ENCODE data around the gene SLC34A3.
A peak's percentile ranks its signal among the peaks of the same experiment; 100 is the strongest.

The SLC34A3 gene

DNA sequence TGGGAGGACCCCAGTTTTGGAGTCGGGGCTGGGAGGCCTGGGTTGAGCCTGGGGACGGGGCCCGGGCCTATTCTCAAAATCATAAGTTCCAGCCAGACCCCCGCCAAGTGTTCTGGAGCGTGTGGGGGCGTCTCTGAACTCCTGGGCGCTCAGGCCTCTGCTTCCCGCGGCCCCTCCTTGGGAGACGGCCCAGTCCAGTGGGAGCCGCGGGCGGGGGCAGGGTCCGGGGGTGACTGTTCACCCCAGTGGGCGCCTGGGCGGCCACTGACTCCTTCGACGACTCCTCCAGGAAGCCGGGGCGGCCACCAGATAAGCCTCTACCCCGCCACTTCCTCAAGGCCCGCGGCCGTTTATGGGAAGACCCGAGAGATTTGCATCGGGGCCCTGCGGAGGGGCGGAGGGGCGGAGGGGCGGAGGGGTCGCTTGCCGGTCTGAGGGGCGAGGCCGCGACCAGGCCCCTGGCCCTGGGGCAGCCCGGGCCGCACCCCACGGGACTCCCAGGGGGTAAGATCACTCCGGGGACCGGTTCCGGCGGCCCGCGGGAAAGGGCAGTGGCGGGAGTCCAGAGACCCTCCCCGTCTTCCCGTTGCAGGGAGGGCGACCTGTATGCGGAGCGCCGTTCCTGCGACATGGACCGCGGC lies 47.5 kb downstream of the SLC34A3 start:
- peak; percentile 31 for DNase-seq

DNA sequence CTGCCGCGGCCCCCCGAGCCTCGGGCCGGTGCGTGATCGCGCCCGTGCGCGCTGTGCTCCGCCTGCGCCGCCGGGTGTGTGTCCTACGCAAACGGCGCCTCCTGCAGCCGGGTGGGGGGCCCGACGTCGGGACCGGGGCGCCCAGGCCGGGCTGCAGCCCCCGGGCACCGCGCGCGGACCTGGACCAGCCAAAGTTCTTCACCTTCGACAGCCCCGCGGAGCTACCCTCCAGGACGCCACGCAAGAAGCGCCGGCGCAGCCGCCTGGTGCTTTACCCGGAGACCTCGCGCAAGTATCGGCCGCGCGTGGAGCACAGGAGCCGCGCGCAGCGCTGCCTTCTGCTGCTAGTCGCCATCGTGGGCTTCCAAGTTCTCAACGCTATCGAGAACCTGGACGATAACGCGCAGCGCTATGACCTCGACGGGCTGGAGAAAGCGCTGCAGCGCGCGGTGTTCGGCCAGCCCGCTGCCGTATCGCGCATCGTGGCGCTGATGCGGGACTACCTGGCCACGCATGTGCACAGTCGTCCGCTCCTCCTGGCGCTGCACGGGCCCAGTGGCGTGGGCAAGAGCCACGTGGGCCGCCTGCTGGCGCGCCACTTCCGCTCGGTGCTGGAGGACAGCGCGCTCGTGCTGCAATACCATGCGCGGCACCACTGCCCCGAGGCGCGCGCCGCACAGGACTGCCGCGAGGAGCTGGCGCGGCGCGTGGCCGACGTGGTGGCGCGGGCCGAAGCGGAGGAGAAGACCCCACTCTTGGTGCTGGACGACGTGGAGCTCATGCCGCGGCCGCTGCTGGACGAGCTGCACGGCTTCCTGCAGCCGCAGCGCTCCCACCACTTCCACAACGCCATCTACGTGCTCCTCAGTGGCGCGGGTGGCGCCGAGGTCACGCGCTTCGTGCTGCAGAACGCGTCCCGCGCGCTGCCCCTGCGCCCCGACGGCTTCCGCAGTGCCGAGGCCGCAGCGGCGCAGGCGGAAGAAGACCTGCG lies 48.3 kb downstream of the SLC34A3 start:
- DNase-seq, result no peak

DNA sequence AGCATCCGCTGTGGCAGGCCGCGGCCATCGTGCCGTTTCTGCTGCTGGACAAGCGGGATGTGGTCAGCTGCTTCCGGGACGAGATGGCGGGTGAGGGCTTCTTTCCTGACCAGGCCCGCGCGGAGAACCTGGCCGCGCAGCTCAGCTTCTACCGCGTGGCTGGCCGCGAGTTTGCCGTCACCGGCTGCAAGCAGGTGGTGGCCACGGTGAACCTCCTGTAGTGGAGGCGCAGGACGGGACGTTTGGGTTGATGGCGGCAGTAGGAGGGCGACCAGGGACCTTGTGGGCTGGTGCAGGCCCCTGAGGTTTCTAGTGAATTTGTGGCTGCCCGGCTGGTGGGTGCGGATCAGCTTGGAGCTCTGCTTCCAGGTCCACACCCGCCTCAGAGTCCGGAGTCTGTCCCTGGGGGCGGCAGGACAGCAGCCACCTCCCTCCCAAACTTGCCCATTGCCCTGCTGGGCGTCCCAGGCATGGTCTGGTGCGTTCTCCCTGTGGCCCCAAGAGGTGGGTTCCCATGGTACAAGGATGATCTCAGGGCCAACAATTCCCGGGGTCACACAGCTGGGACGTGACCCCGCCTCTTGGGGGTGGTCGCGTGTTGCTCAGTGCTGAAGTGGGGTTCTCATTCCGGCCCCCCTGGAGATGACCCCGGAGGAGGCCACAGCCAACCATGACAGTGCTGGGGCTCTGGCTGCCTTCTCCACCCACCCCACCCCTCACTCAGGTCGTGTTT lies 49.2 kb downstream of the SLC34A3 start:
- DNase-seq, result no peak

DNA sequence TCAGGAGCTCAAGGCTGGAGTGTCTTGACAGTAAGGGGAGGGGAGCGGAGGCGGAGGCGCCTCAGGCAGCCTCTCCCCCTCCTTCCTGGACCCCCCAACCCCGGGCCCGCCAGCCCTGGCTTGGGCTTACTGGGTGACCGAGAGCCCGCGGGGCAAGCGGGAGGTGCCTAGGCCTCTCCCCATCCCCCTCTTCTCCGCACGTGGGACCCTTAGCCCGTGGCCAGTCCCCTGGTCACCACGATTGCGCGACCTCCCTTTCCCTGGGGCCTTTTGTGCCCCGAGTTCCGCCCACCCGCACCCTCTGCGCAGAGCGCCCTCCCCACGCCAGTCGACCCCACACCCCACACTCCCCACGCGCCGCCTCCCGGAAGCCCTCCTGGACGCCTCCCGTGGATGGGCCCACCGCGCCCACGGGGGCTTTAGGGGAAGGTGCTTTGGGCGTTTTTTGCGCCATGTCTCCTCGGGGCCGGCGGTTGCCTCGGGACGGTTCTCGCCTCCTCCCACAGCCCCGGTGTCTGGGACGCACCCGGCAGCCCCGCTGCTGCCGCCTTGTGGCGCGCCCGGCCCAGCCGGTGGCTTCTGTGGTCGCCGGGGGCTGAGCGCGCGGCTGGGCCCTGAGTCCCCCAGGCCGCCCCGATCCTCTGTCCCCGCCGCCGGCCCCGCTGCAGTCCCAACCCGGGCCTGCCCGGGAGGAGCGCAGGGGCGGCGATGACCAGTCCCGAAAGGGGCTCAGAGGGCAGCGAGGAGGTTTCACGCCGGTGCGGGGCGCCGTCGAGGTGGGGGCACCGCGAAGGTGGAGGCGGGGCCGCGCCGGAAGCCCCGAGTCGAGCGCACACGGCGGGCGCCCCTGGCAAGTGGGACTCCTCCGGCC lies 50.0 kb downstream of the SLC34A3 start:
- no peak for DNase-seq

DNA sequence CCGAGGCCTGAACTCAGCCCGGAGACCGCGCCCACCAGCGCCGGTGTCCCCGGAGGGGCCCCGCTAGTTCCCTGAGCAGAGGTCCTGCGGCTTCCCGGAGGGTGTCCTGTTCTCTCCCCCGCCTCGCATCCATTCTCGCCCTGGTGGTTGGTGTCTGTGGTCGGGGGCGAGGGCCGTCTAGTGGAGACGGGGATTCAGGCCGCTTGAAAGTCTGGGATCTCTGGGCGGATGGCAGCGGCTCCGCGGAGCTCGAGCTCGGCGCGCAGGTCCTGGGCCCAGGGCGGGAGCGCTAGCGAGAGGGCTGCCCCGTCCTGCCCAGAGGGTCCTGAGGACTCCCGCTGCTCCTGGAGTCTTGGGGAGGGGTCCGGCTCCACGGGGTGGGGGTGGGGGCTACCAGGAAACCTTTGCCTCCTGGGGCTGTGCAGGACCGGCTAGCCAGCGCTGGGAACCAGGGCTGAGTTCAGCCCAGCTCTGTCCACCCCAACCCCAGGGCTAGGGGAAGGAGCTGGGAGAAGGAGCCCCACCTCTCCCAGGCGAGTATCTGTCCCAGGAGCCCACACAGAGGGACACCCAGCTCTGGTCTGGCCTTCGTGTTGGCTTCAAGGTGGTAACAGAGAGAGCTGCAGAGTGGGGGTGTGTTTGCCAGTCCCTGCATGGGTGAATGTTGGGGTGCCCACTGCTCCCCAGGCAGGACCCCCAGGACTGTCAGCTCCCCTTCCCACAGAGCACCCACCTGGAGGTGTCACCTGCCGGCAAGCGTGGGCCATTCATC lies 50.8 kb downstream of the SLC34A3 start:
- no peak for DNase-seq
